ENCODE measurements around the gene FKRP.

The FKRP gene

GRCh38 chr19:46719629-46720502, 26.0 kb upstream of the FKRP start:
- no peak for DNase-seq

- DNase-seq, result no peak
Observed at GRCh38 chr19:46720503-46721239, 25.2 kb upstream of the FKRP start.

DNA sequence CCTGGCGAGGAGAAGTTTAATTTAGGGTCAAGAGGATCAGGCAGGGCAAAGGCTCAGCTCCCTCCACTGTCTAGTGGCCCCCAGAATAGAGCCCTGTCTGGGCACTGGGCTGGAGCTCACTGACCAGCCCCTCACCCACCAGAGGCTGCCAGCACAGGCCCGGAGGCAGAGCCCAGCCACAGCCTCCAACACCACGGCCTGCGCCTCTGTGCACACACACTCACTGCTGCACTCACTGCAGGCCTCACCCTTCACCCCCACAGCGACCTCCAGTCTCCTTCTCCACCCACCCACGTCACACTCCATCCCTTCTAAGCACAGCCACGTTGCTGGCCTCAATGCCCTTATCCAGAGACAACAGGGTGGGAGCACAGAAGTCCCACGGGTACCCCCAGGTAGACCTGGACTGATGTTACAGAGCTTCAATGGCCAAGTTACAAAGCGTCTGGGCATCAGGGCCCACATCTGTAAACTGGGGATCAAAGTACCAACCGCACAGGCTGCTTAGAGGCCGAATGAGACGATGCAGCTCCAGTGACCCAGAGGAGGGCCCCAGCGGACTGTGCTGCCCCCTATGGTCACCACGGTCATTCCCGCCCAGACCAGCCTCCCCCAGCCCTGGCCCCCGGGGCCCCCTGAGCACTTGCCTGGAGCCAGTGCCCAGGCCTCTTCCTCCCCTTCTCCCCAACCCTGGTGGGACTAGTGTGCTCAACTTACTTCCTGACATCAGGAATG, 24.4 kb upstream of the FKRP start:
- DNase-seq, result no peak

DNA sequence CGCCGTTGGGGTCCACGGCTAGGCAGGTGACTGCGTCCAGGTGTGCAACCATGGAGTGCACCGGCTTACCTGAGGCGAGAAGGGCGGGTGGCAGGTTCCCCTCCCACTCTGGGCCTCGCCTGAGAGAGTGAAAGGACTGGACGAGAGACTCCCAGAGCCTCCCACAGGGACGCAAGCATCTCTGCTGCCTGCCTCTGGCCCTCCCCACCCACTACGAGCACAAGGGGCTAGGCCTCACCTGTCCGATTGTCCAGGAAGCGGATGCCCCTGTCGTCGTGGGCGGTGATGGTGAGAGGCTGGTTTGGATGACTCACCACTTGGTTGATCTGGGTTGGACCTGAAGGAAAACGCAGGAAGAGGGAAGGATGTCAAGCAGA, 23.9 kb upstream of the FKRP start:
- no peak for DNase-seq

DNA sequence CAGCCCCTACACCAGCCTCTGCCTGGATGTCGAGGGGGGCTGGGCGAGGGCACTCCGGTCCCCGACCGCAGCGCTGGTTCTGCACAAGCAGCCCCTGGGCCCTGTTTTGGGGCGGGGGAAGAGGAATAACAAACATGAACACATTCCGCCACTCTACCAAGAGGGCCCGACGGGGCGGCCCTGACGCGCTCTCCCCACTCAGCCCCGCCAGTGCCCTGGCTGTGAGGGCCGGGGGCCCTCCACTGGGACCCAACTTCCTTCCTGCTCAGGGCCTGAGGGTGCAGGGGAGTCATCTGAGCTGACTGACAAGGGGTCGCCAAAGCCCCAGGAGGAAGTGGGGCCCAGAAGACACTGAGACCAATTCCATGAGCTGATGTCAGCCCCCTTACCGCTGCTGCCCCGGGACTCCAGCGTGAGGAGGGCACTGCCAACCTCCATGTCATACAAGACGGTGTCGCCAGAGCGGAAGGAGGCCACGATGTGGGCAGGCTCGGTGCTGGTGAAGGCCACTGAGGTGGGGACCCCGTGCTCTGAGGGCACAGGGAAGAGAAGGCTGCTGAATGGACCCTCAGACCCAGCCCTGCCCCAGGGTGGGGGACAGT, 23.3 kb upstream of the FKRP start:
- no peak for DNase-seq

- no peak for DNase-seq
Observed at GRCh38 chr19:46723023-46723461, 22.8 kb upstream of the FKRP start.

- no peak for DNase-seq
Observed at GRCh38 chr19:46723471-46723870, 22.4 kb upstream of the FKRP start.

GRCh38 chr19:46724468-46724867, 21.4 kb upstream of the FKRP start:
- DNase-seq, result no peak

DNA sequence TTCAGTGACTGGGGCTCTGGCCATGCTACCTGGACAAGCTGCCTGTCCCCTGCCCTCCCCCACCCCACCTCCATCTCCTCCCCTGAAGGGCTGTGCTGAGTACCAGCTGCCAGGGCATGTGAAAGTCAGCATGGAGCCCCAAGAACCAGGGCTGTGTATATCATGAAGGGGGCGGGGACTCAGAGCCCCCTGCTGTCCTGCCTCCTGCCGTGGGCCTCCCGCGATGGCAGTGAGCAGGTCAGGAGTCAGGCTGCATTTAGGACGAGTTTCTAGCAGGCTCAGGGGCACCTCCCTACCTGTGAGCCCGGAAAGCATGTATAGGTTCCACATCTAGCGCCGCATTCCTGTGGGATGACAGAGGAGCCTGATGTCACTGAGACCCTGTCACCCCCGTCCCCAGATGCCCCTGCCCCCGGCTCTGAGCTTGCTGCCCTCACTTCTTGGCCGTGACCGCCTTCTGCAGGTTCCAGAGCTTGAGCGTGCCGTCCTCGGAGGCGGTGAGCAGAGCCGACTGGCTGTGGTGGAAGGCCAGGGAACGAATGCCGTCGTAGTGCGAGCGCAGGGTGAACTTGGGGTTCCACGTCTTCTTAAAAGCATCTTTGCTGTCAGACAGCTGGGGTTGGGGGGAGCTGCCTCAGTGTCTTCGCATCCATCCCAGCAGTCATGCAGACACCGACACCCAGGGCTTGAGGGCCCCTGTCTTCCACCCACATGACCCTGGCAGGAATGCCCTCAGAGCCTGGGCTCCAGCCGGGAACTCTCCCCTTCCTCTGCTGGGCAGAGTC, 20.6 kb upstream of the FKRP start:
- no peak for DNase-seq

- no peak for DNase-seq
Observed at GRCh38 chr19:46725859-46726393, 19.9 kb upstream of the FKRP start.

GRCh38 chr19:46726551-46726950, 19.3 kb upstream of the FKRP start:
- no peak for DNase-seq

- DNase-seq, result no peak
Observed at GRCh38 chr19:46726971-46727501, 18.8 kb upstream of the FKRP start.

GRCh38 chr19:46727757-46728156, 18.1 kb upstream of the FKRP start:
- DNase-seq, result no peak

- DNase-seq, result no peak
Observed at GRCh38 chr19:46728208-46728607, 17.6 kb upstream of the FKRP start.

GRCh38 chr19:46728693-46729339, 17.0 kb upstream of the FKRP start:
- DNase-seq, result peak; percentile 23 to 49

DNA sequence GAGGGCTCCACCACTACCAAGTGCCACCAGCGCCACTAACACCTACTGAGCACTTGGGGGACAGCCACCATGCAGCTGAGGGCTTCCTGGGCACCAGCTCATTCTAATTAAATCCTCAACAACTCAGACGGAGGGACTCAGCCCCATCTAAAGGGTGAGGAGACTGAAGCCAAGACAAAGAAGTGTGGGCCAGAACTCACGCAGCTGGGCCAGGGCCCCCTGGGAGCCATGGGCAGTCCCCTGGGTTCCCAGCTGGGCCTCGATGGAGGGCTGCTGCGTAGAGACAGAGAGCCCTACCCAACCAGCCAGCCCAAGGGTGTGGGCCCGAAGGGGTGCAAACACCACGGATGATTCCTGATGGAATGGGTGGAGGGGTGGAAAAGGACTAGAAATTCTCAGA, 16.2 kb upstream of the FKRP start:
- DNase-seq, result no peak

DNA sequence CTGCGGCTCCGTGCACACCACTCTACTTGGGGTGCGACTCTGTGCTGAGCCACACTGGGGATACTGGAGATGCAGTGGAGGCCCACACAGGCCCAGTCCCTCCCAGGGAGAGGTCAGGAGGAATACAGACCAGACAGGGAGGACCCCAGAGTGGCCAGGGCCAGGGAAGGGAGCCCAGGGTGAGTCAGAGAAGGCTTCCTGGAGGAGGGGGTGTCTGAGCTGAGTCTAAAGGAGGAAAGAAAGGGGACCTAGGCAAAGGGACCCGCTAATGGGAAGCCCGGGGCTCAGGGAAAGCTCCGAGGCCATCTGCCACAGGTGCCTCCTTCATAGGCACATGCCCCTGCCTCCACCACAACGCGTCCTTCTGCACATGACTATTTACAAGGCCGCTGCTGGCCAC, 15.7 kb upstream of the FKRP start:
- DNase-seq, result no peak

DNA sequence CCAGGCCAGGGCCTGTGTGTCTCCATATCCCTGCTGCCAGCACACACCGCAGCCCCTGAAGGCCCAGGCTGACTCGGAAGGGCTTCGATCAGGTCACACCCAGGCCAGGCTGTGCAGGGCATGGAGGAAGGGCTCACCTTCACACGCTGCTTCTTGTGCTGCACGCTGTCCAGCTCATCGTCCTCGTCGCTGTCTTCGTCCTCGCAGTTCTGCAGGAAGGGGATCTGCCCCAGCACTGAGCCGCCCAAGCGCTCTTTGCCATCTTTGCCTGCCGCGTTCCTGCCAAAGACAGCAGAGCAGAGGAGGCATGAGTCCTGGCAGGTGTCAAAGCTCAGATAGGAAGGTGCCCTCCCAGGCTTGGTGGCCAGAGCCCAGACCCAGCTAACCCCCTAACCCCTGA, 15.3 kb upstream of the FKRP start:
- DNase-seq, result no peak

GRCh38 chr19:46731007-46731501, 14.8 kb upstream of the FKRP start:
- DNase-seq, result no peak

DNA sequence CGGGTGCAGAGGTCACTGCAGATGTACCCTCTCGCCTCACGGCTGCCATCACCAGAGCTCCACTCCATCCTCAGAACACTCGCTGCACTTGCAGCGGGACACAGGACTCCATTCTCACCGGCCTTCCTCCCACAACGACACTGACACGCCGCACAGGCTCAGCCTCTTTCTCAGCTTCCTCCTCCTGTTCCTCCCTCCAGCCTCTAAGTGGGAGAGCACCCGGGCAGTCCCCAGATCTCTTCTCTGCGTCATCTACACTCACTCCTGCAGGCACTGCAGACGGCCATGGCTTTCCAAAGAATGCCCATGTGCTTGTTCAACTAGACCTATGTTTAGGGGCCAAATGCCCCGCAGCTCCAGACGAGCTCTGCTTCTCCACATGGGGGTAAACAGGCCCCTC, 14.3 kb upstream of the FKRP start:
- no peak for DNase-seq

All from SHP77 (cell line).